ENCODE measurements around the gene RASL10A. TPM values are rescaled to one million over a fixed set of nuclear protein-coding genes. Genes with fewer than 3 reads are reported as not detected.

The RASL10A gene
- total RNA-seq, 6 donors from 2014 or later = 1.2 to 33.5 (median 2.0) TPM

DNA sequence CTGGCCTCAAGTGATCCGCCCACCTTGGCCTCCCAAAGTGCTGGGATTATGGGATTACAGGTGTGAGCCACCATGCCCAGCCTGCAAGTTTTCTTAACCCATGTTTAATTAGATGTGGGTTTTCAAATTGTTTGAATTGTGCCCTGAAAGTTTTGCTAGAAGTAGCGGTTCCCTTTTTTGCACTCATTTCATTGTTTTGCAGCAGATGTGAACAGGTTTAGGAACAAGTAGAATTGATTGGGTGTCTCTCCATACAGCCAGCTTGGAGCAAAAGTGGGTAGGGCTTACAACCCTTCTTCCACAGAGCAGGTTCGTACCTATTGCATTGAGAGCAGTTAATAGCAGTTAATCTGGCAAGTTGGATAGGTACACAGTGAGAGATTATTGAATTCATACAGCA, 31.3 kb downstream of the RASL10A start:
- Histone ChIP-seq H3K36me3 (peaks cover 70 to 100% (median 95%) of the 10 kb centered on the region in 4 donors), H3K4me3 (no peak overlapping the region), H3K27me3 (no peaks in the 10 kb centered on the region), H3K9me3 (no peaks in the 10 kb centered on the region), H3K27ac (no peak overlapping the region), H3K4me1 (no peaks in the 10 kb centered on the region)
- TF ChIP-seq POLR2A (IDR thresholded peaks at IDR 0.05) = no peak
- TF ChIP-seq, protein P1, sequence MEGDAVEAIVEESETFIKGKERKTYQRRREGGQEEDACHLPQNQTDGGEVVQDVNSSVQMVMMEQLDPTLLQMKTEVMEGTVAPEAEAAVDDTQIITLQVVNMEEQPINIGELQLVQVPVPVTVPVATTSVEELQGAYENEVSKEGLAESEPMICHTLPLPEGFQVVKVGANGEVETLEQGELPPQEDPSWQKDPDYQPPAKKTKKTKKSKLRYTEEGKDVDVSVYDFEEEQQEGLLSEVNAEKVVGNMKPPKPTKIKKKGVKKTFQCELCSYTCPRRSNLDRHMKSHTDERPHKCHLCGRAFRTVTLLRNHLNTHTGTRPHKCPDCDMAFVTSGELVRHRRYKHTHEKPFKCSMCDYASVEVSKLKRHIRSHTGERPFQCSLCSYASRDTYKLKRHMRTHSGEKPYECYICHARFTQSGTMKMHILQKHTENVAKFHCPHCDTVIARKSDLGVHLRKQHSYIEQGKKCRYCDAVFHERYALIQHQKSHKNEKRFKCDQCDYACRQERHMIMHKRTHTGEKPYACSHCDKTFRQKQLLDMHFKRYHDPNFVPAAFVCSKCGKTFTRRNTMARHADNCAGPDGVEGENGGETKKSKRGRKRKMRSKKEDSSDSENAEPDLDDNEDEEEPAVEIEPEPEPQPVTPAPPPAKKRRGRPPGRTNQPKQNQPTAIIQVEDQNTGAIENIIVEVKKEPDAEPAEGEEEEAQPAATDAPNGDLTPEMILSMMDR (IDR thresholded peaks at IDR 0.05) = no peak
- TF ChIP-seq EP300 (IDR thresholded peaks at IDR 0.05) = no peak
- TF ChIP-seq POLR2AphosphoS5 (IDR thresholded peaks at IDR 0.05) = no peak
- DNase-seq (no peak), ATAC-seq (ENCODE audit: low FRiP score in 2 of 2) (no peak)
- WGBS, 2 donors = 90 to 100% methylated on average over 3 of the region's 3 CpGs

DNA sequence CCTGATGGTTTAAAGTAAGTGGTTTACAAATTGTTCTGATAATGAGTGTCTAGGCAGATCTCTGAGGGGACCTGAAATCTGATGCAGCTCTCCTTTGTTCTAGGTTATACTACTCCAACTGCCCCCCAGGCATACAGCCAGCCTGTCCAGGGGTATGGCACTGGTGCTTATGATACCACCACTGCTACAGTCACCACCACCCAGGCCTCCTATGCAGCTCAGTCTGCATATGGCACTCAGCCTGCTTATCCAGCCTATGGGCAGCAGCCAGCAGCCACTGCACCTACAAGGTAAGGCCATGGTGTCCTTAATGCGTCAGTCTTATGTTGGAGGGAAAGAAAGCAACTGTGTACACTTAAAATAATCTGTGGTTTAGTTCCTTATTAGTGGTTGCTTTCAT, 37.6 kb downstream of the RASL10A start:
- peaks cover 63 to 100% (median 85%) of the 10 kb centered on the region in 4 donors for H3K36me3 ChIP-seq
- 85 to 100% methylated on average over 1 of the region's 1 CpG for WGBS, 2 donors
- no peaks in the 10 kb centered on the region for H3K9me3 ChIP-seq
- H3K27me3 ChIP-seq = no peaks in the 10 kb centered on the region
- ATAC-seq (ENCODE audit: low FRiP score in 2 of 2) (no peak), DNase-seq (no peak)
- no peak overlapping the region for H3K4me3 ChIP-seq
- no peak overlapping the region for H3K27ac ChIP-seq
- TF ChIP-seq EP300 (IDR thresholded peaks at IDR 0.05) (no peak), POLR2AphosphoS5 (IDR thresholded peaks at IDR 0.05) (no peak), POLR2A (IDR thresholded peaks at IDR 0.05) (no peak)
- TF ChIP-seq, protein P1 (IDR thresholded peaks at IDR 0.05) = no peak
- H3K4me1 ChIP-seq = peaks cover 19 to 42% (median 26%) of the 10 kb centered on the region in 4 donors

DNA sequence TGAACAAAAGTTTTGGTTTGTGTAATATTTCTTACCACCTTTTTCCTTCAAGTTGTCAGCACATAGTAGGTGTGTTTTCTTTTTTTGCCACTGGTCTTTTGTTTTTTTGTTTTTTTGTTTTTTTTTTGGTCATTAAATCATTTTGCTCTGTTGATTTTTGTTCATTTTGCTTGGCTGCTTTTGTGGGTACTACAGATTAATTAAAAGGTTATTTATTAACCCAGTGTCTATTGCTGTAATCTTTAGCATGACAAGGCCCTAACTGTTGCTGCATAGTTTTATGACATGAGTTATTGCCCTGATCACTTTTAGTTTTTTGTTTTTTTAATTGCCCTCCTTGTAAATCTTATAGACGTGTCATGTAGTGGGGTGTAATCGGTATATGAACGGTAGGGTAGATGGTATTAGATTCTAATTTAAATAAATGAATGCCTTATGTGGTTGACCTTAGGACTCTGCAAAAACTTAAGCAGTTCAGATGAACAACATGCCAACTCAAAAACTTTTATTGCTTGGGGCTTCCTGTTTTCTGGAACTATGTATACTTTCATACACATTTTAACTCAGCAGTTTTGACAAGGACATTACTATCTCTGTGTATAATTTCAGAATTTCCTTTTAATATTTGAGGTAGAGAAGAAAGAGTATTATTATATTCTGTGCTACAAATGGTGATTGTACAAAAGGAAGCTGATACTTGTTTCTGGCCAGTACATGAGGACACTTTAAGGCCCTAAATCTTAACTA, 39.5 kb downstream of the RASL10A start:
- H3K27me3 ChIP-seq = no peaks in the 10 kb centered on the region
- H3K4me3 ChIP-seq = no peak overlapping the region
- ATAC-seq (ENCODE audit: low FRiP score in 2 of 2) (no peak), DNase-seq (no peak)
- peaks cover 49 to 100% (median 72%) of the 10 kb centered on the region in 4 donors for H3K36me3 ChIP-seq
- 68 to 71% methylated on average over 3 of the region's 3 CpGs for WGBS, 2 donors
- H3K27ac ChIP-seq = no peak overlapping the region
- peaks cover 38 to 61% (median 45%) of the 10 kb centered on the region in 4 donors for H3K4me1 ChIP-seq
- TF ChIP-seq POLR2A (IDR thresholded peaks at IDR 0.05) = no peak
- no peak for TF ChIP-seq EP300 (IDR thresholded peaks at IDR 0.05)
- no peak for TF ChIP-seq POLR2AphosphoS5 (IDR thresholded peaks at IDR 0.05)
- TF ChIP-seq, protein P1 (IDR thresholded peaks at IDR 0.05) = no peak
- H3K9me3 ChIP-seq = no peaks in the 10 kb centered on the region

DNA sequence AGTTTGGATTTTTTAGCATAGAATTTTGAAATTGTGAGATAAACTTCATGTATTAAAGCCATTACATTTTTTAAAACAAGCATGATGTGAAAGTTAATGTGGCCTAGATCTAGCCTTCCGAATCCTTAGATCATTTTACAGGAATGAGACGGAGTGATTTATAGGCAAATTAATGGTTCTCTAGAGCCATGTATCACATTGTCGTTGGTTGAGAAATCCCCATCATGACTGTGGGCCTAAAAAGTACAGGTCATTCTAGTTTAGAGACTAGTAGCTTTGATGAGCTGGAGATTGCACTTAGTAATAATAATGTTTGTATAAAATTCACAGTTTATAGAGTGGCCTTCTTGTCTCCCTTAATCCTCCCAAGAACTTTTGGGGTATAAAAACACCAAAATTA, 40.3 kb downstream of the RASL10A start:
- ATAC-seq (ENCODE audit: low FRiP score in 2 of 2) (no peak), DNase-seq (no peak)
- no peaks in the 10 kb centered on the region for H3K9me3 ChIP-seq
- WGBS, 2 donors = 71 to 82% methylated on average over 3 of the region's 3 CpGs
- H3K27me3 ChIP-seq = no peaks in the 10 kb centered on the region
- no peak overlapping the region for H3K27ac ChIP-seq
- peaks cover 46 to 69% (median 53%) of the 10 kb centered on the region in 4 donors for H3K4me1 ChIP-seq
- H3K36me3 ChIP-seq = peaks cover 48 to 92% (median 67%) of the 10 kb centered on the region in 4 donors
- TF ChIP-seq, protein P1 (IDR thresholded peaks at IDR 0.05) = no peak
- TF ChIP-seq EP300 (IDR thresholded peaks at IDR 0.05) (no peak), POLR2AphosphoS5 (IDR thresholded peaks at IDR 0.05) (no peak), POLR2A (IDR thresholded peaks at IDR 0.05) (no peak)
- no peak overlapping the region for H3K4me3 ChIP-seq

DNA sequence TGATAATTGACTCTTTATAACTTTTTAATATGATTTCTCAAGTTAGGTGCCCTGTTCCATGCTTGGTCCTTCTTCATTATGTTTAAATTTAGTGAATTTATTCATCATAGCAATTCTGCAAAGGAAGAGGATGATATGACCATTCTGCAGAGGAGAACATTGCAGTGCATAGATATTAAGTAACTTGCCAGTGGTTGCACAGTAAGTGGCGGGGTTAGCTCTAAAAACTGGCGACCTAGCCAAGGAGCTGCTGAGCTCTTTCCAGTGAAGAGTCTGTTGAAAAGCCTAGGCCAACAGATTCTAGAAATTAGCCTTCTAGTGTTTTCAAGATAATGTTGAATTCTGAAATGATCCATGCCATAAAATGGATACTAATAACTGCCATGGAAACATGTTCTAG, 42.9 kb downstream of the RASL10A start:
- H3K4me3 ChIP-seq = no peak overlapping the region
- H3K27ac ChIP-seq = no peak overlapping the region
- DNase-seq (no peak), ATAC-seq (ENCODE audit: low FRiP score in 2 of 2) (no peak)
- no peaks in the 10 kb centered on the region for H3K9me3 ChIP-seq
- peaks cover 56 to 79% (median 59%) of the 10 kb centered on the region in 4 donors for H3K4me1 ChIP-seq
- peaks cover 34 to 67% (median 42%) of the 10 kb centered on the region in 4 donors for H3K36me3 ChIP-seq
- no peaks in the 10 kb centered on the region for H3K27me3 ChIP-seq
- TF ChIP-seq, protein P1 (IDR thresholded peaks at IDR 0.05) = no peak
- no peak for TF ChIP-seq POLR2AphosphoS5 (IDR thresholded peaks at IDR 0.05)
- no peak for TF ChIP-seq POLR2A (IDR thresholded peaks at IDR 0.05)
- TF ChIP-seq EP300 (IDR thresholded peaks at IDR 0.05) = no peak
- 71 to 83% methylated on average over 2 of the region's 2 CpGs for WGBS, 2 donors
